Measurements from ENCODE around the gene EPN3.

EPN3 gene

GRCh38 chr17:50533720-50534148, 1.2 kb downstream of the EPN3 start:
- DNase-seq (ENCODE audit: low read depth in 2 of 3, low spot score in 2 of 3) = no peak

- DNase-seq (ENCODE audit: low read depth in 2 of 3, low spot score in 2 of 3) = no peak
These were observed 1.9 kb downstream of the EPN3 start for GRCh38 chr17:50534222-50534978.

DNA sequence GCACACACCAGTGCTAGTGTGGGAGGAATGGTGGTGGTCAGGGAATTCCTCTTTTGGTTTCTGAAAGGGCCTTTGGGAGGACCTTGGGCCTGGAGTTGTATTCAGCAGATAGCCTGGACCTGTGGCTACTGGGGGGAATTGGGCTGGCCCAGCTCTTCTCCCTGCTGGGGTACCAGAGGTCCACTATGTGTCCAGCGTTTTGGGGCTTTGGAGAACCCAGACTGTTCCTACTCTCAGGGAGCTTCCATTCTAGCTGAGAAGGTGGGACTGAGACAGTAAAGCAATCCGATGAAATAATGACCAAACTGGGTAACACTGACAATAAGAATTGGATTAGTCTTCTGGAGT, 2.4 kb downstream of the EPN3 start:
- DNase-seq (ENCODE audit: low read depth in 2 of 3, low spot score in 2 of 3) = no peak

- no peak for DNase-seq (ENCODE audit: low read depth in 2 of 3, low spot score in 2 of 3)
These were observed 2.9 kb downstream of the EPN3 start for GRCh38 chr17:50535407-50535806.

GRCh38 chr17:50536683-50537646, 4.4 kb downstream of the EPN3 start:
- DNase-seq (ENCODE audit: low read depth in 2 of 3, low spot score in 2 of 3) = no peak

- DNase-seq (ENCODE audit: low read depth in 2 of 3, low spot score in 2 of 3) = no peak
These were observed 5.4 kb downstream of the EPN3 start for GRCh38 chr17:50537721-50538548.

GRCh38 chr17:50538549-50539410, 6.2 kb downstream of the EPN3 start:
- DNase-seq (ENCODE audit: low read depth in 2 of 3, low spot score in 2 of 3) = no peak

DNA sequence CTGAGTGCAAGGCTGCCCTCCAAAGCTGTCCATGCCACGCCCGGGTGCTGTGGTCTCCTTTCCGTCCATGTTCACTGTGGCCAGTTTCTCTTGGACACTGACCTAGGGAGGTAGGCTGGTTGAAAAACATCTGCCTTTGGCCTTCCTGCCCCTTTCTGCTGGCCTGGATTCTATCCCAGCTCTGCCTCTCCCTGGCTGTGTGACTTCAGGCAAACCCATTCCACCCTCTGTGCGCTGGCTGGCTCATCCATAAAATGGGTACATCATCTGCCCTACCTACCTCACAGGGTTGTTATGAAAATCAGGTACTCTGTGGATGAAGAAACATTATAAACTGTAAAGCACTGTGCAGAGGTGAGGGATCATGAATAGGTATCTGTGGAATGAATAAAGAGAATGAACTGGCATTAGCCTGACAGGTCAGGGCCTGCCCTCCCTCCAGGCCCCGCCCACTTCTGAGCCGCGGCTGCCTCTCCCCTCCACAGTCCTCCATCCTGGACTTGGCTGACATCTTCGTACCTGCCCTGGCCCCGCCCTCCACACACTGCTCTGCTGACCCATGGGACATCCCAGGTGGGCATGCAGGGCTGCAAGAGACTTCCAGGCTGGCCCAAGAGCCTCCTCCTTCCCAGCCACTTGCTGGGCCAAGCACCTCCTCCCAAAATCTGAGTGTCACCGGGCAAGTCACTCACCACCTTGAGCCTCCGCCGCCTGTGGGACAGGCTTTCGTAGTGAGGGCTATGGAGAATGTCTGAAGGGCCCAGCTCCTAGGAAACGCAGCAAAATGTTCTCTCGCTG, 7.4 kb downstream of the EPN3 start:
- no peak for DNase-seq (ENCODE audit: low read depth in 2 of 3, low spot score in 2 of 3)

DNA sequence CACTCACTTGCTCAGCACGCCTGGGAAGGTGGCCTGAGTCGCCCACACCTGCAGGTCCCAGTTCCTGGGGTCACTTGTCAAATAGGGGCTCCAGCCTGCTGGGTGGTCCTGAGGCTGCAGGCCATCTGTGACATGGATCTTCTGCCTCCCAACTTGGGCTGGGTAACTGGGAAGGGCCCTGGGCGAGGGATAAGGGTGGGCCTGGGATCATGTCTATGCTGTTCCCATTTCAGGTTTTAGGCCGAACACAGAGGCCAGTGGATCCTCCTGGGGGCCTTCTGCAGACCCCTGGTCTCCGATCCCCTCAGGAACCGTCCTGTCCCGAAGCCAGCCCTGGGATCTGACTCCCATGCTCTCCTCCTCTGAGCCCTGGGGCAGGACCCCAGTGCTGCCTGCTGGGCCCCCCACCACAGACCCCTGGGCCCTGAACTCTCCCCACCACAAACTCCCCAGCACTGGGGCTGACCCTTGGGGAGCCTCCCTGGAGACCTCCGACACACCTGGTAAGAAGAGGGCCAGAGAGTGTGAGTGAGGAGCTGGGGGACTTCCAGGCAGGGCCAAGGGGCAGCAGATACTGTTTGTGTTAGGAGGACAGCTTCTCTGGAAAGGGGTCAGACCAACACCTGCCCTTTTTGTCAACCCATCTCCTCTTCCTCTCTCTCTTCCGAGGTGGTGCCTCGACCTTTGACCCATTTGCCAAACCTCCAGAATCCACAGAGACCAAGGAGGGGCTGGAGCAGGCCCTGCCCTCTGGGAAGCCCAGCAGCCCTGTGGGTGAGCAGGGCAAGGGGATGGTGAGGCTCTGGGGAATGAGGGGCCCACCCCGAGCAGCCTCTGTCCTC, 8.2 kb downstream of the EPN3 start:
- DNase-seq (ENCODE audit: low read depth in 2 of 3, low spot score in 2 of 3) = no peak

DNA sequence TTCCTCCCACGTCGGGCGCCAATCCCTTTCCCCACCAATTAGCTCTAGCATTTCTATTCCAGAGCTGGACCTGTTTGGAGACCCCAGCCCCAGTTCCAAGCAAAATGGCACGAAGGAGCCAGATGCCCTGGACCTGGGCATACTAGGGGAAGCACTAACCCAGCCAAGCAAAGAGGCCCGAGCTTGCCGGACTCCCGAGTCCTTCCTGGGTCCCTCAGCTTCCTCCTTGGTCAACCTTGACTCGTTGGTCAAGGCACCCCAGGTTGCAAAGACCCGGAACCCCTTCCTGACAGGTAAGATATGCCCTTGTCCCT, 8.8 kb downstream of the EPN3 start:
- no peak for DNase-seq (ENCODE audit: low read depth in 2 of 3, low spot score in 2 of 3)

GRCh38 chr17:50541716-50542688, 9.5 kb downstream of the EPN3 start:
- peak; percentile 57 to 70 (median 68) for DNase-seq (ENCODE audit: low read depth in 2 of 3, low spot score in 2 of 3)

- no peak for DNase-seq (ENCODE audit: low read depth in 2 of 3, low spot score in 2 of 3)
These were observed 10.6 kb downstream of the EPN3 start for GRCh38 chr17:50542795-50543774.

- DNase-seq (ENCODE audit: low read depth in 2 of 3, low spot score in 2 of 3) = no peak
These were observed 12.0 kb downstream of the EPN3 start for GRCh38 chr17:50544516-50544915.

DNA sequence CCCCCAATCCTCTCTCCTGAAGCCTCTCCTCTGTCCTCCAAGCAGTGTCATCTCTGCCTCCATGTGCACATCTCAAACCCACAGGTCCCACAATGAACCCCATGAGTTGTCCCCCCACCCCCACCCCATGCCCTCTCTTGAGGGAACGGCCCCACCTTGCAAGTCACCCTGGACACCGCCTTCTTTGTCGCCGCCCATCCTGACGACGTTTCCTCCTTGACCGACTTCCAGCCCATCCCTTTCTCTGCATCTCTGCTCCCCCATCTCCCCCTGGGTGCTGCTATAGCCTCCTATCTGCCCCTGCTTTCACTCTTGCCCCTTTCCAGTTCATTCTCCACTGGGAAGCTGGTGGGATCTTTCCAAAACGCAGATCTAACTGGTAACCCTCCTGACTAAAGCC, 12.8 kb downstream of the EPN3 start:
- DNase-seq (ENCODE audit: low read depth in 2 of 3, low spot score in 2 of 3) = no peak

DNA sequence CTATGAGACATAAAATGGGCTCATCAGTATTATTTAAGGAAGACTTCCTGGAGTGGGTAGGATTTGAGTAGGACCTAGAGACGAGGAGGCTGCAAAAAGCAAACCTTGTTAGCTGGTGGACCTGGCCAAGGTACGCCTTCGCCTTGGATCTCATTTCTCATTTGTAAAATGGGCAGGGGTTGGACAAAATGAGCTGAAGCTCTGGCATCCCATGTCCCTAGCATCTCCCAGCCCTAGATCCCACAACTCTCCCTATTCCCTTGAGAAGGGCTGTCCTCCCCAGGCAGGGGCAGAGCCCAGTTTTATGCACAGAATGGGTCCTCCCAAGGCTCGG, 14.1 kb downstream of the EPN3 start:
- DNase-seq (ENCODE audit: low read depth in 2 of 3, low spot score in 2 of 3) = no peak

GRCh38 chr17:50547035-50547735, 14.7 kb downstream of the EPN3 start, which contains the start of gene SPATA20:
Gene SPATA20 (plus strand): TSS chr17:50547174. CDS start chr17:50547209, 35 bp downstream.
- peak; percentile 57 to 66 (median 64) for DNase-seq (ENCODE audit: low read depth in 2 of 3, low spot score in 2 of 3)
